ENCODE results near the gene ELMO3.

The ELMO3 gene

DNA sequence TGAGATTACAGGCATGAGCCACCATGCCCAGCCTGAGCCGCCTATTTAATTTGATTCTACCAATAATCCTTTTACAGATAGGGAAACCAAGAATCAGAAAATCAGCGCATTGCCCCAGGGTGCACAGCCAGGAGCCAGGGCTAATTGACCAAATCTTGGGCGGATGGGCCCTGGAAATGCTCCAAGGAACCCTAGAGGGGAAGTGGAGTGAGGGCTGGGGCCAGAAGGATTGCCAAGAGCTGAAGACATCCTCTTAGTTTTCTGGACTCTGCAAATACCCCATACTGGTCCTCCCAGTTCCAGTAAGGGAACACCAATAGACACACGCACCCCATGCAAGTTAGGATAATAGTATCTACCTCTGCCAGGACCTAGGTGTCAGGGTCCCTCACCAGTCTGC is 44.5 kb downstream of the ELMO3 start:
- no peak overlapping the region for H3K27ac ChIP-seq
- TF ChIP-seq, protein P1, sequence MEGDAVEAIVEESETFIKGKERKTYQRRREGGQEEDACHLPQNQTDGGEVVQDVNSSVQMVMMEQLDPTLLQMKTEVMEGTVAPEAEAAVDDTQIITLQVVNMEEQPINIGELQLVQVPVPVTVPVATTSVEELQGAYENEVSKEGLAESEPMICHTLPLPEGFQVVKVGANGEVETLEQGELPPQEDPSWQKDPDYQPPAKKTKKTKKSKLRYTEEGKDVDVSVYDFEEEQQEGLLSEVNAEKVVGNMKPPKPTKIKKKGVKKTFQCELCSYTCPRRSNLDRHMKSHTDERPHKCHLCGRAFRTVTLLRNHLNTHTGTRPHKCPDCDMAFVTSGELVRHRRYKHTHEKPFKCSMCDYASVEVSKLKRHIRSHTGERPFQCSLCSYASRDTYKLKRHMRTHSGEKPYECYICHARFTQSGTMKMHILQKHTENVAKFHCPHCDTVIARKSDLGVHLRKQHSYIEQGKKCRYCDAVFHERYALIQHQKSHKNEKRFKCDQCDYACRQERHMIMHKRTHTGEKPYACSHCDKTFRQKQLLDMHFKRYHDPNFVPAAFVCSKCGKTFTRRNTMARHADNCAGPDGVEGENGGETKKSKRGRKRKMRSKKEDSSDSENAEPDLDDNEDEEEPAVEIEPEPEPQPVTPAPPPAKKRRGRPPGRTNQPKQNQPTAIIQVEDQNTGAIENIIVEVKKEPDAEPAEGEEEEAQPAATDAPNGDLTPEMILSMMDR (conservative IDR thresholded peaks at IDR 0.05): no peak

DNA sequence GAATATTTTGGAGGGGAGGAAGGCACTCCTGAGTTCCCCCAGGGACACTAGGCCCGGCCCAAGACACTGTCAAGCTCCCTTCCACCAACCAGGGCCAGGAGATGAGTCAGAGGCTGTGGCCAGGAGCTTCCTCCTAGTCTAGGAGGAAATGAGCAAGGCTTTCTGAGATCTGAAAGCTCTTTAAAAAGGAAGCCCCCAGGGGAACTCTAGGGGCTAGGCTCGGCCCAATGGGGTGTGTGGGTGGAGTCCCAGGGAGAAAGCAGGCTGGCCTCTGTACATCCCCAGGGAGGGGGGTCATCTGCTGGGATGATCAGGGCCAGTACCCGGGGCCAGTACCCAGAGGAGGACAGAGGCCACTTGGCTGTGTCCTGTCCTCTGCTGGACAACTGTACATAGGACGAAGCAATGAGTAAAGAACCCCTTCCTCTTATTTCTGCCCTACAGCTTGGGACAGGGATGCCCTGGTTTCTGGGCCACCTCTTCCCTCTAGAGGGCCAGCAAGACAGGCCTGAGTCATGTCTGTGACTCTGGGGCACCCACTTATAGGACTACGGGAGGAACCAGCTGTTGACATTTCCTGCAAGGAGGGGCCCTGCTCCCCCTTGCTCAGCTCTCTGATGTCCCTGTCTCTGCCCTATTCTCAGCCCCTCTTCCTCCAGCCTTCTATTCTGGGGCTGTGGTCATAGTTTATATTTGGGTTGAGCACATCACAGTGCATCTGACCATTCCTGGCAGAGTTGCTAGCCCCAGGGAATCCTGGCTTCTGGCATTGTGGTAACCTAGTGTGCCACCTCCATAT is 45.7 kb downstream of the ELMO3 start:
- TF ChIP-seq, protein P1 (conservative IDR thresholded peaks at IDR 0.05): no peak
- no peak overlapping the region for H3K27ac ChIP-seq

DNA sequence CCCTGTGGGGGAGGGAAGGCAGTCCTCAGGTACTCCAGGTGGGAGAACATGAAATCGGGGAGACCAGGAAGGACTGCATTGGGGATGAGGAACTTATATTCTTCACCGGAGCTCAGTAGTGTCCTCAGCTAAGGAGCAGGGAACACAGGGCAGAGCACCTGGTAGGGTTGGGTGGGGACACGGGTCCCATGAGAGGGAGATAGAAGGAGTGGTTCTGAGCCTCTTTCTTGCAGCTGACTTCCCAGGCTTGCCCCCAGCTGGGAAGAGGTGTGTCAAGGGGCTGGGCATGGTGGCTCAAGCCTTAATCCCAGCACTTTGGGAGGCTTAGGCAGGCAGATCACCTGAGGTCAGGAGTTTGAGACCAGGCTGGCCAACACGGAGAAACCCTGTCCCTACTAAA is 46.3 kb downstream of the ELMO3 start:
- H3K27ac ChIP-seq: peak overlapping the region; percentile 80
- TF ChIP-seq, protein P1 (conservative IDR thresholded peaks at IDR 0.05): no peak

DNA sequence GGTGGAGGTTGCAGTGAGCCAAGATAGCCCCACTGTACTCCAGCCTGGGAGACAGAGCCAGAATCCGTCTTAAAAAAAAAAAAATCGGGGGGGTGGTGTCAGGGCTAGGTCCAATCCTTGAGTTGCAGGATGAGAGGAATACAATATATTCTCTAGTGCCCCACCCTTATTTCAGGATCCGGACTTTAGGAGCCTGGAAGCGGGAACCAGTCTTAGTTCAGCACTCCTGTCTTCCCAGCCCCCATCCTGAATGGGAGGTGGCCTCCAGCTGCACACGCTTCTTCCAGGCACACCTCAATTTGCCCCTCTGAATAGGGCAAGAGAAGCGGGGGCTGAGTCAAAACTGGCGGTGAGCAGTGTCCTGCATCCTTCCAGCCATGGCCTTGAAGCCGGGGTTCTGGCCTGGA is 46.7 kb downstream of the ELMO3 start:
- peak overlapping the region; percentile 80 for H3K27ac ChIP-seq

DNA sequence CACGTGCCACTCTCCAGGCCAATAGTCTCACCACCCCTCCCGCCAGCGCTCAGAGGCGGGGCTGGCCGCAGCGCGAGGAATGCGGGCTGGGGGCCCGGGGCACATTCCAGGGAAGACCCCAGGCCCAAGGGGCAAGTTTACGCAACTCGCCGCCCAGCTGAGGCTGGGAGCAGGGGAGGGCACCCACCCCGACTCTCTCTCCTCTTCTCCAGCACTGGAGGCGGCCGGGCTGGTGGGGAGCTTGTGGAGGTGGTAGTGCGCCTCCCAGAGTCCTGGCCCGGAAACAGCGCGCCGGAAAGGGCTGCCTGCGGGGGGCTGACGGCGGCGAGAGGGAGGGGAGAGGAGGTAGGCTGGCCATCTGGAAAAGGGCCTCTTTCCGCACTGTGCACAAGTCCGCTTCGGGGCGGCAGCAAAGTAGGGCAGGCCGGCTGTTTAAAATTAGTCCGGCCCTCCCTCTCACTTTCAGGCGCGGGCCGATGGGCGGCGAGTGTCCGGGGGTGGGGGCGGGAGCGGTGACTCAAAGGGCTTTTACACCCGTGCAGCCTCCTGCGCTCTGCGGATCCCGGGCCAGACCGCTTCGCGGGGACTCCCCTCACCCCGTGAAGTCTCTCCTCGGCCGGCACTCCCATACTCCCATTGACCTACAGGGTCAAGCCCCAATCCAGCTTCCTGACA is 47.3 kb downstream of the ELMO3 start:
- TF ChIP-seq, protein P1 (conservative IDR thresholded peaks at IDR 0.05): peak; percentile 26; the same call in 1 of the 2 replicates
- H3K27ac ChIP-seq: peak overlapping the region; percentile 80

More for the DNA sequence above, 46.7 kb downstream of the ELMO3 start:
- TF ChIP-seq, protein P1 (conservative IDR thresholded peaks at IDR 0.05): no peak

DNA sequence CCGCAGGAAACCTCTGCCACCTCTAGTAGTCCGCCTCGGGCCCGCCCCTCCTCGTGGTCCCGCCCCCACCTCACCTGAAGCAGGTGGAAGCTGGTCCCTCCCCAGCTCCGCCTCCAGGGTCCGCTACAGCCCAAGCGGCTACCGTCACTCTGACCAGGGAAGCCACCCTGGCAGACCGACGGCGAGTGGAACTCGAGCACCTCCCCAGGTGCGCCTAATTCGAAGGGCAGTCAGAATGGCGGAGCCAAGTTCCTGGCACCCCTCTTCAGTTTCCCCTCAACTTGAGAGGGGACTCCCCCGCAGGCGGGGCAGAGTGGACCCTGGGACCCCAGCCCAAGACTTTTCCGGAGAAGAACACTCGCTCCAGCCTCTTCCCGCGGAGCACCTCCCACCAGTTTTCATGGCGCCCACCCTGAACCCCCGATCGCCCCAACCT is 47.8 kb downstream of the ELMO3 start:
- H3K27ac ChIP-seq: peak overlapping the region; percentile 80
- TF ChIP-seq, protein P1 (conservative IDR thresholded peaks at IDR 0.05): no peak; the same call in 1 of the 2 replicates

All from VCaP (cell line).